ENCODE measurements around the gene GFER. TPM values are rescaled to one million over a fixed set of nuclear protein-coding genes. Genes with fewer than 3 reads are reported as not detected.
A peak's percentile ranks its signal among the peaks of the same experiment; 100 is the strongest.

GFER gene
- total RNA-seq, 1 experiment from 2014 or later = 57.3 TPM

- H3K4me1 Mint-ChIP-seq (ENCODE audit: low read depth, unreplicated experiment) = peaks cover 7% of the 10 kb centered on the region
- peaks cover 8% of the 10 kb centered on the region for H3K36me3 Mint-ChIP-seq (ENCODE audit: insufficient read depth, unreplicated experiment)
- intact Hi-C loops (cut with micrococcal nuclease; ENCODE audit: unreplicated experiment) = no loop called here
- CTCF ChIA-PET = interaction anchor here (0.7 kb wide), 1 partner anchor 25 kb away, joined by 3 read pairs; the partner anchor contains the start of gene RPS2
- H3K36me3 ChIP-seq (ENCODE audit: control insufficient read depth, insufficient read depth, low read length) = peaks cover 5% of the 10 kb centered on the region; the same call in 1 of the 2 replicates
- H3K27me3 ChIP-seq (replicated peaks; ENCODE audit: control insufficient read depth, insufficient read depth, low read length) = no peaks in the 10 kb centered on the region
- DNase-seq = peak in 1 of 2 experiments; percentile 46
- TF ChIP-seq, protein P1, sequence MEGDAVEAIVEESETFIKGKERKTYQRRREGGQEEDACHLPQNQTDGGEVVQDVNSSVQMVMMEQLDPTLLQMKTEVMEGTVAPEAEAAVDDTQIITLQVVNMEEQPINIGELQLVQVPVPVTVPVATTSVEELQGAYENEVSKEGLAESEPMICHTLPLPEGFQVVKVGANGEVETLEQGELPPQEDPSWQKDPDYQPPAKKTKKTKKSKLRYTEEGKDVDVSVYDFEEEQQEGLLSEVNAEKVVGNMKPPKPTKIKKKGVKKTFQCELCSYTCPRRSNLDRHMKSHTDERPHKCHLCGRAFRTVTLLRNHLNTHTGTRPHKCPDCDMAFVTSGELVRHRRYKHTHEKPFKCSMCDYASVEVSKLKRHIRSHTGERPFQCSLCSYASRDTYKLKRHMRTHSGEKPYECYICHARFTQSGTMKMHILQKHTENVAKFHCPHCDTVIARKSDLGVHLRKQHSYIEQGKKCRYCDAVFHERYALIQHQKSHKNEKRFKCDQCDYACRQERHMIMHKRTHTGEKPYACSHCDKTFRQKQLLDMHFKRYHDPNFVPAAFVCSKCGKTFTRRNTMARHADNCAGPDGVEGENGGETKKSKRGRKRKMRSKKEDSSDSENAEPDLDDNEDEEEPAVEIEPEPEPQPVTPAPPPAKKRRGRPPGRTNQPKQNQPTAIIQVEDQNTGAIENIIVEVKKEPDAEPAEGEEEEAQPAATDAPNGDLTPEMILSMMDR (IDR thresholded peaks at IDR 0.05; ENCODE audit: insufficient read depth in 1 of 2, low read depth in 1 of 2, low read length in 1 of 2, severe bottlenecking in 1 of 2, unreplicated experiment in 1 of 2) = no peak
- no TSS peak for BruUV-seq (replicated peaks)
- H3K9me3 ChIP-seq = no peaks in the 10 kb centered on the region
- peak within 1 kb of the TSS; percentile 54 for H3K27ac Mint-ChIP-seq (ENCODE audit: unreplicated experiment)
- POLR2A ChIA-PET = interaction anchor here (1.3 kb wide), 1 partner anchor 25 kb away, joined by 6 read pairs; the partner anchor contains the start of gene RPS2
- peaks cover 18% of the 10 kb centered on the region for H3K4me1 ChIP-seq
- no peaks in the 10 kb centered on the region for H3K9me3 Mint-ChIP-seq (ENCODE audit: unreplicated experiment)
- peak within 1 kb of the TSS; percentile 70 for H3K4me3 Mint-ChIP-seq (ENCODE audit: unreplicated experiment)
- peak within 1 kb of the TSS; percentile 51 for H3K4me3 ChIP-seq (ENCODE audit: low read depth, low read length)
- no peaks in the 10 kb centered on the region for H3K27me3 Mint-ChIP-seq (ENCODE audit: insufficient read depth, unreplicated experiment)
These were observed 5.5 kb downstream of the GFER start, which contains the start of gene SYNGR3 for GRCh38 chr16:1989209-1990100. Gene SYNGR3, plus strand, starts transcription at chr16:1989970. Its CDS starts 133 bp downstream, at chr16:1990103.

DNA sequence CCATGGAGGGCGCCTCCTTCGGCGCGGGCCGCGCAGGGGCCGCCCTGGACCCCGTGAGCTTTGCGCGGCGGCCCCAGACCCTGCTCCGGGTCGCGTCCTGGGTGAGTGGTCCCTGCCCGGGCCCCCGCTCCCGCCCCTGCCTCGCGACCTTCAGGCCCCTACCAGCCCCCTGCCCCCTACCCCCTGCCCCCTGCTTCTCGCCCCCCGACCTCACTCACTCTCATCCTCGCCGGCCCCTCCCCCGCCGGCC lies 6.0 kb downstream of the GFER start:
- H3K4me3 ChIP-seq (ENCODE audit: low read depth, low read length) = peak overlapping the region; percentile 51
- intact Hi-C loops (cut with micrococcal nuclease; ENCODE audit: unreplicated experiment) = no loop called here
- H3K4me1 ChIP-seq = peaks cover 15% of the 10 kb centered on the region
- peaks cover 5% of the 10 kb centered on the region; the same call in 1 of the 2 replicates for H3K36me3 ChIP-seq (ENCODE audit: control insufficient read depth, insufficient read depth, low read length)
- POLR2A ChIA-PET = no interaction called here
- no peaks in the 10 kb centered on the region for H3K27me3 Mint-ChIP-seq (ENCODE audit: insufficient read depth, unreplicated experiment)
- peak overlapping the region; percentile 70 for H3K4me3 Mint-ChIP-seq (ENCODE audit: unreplicated experiment)
- H3K27me3 ChIP-seq (replicated peaks; ENCODE audit: control insufficient read depth, insufficient read depth, low read length) = no peaks in the 10 kb centered on the region
- BruUV-seq (replicated peaks) = no TSS peak
- H3K4me1 Mint-ChIP-seq (ENCODE audit: low read depth, unreplicated experiment) = peaks cover 7% of the 10 kb centered on the region
- H3K27ac Mint-ChIP-seq (ENCODE audit: unreplicated experiment) = no peak overlapping the region
- TF ChIP-seq, protein P1 (IDR thresholded peaks at IDR 0.05; ENCODE audit: insufficient read depth in 1 of 2, low read depth in 1 of 2, low read length in 1 of 2, severe bottlenecking in 1 of 2, unreplicated experiment in 1 of 2) = no peak
- H3K9me3 Mint-ChIP-seq (ENCODE audit: unreplicated experiment) = no peaks in the 10 kb centered on the region
- no peaks in the 10 kb centered on the region for H3K9me3 ChIP-seq
- no peak for DNase-seq
- CTCF ChIA-PET = interaction anchor here (0.7 kb wide), 1 partner anchor 25 kb away, joined by 3 read pairs; the partner anchor contains the start of gene RPS2
- H3K36me3 Mint-ChIP-seq (ENCODE audit: insufficient read depth, unreplicated experiment) = peaks cover 2% of the 10 kb centered on the region

DNA sequence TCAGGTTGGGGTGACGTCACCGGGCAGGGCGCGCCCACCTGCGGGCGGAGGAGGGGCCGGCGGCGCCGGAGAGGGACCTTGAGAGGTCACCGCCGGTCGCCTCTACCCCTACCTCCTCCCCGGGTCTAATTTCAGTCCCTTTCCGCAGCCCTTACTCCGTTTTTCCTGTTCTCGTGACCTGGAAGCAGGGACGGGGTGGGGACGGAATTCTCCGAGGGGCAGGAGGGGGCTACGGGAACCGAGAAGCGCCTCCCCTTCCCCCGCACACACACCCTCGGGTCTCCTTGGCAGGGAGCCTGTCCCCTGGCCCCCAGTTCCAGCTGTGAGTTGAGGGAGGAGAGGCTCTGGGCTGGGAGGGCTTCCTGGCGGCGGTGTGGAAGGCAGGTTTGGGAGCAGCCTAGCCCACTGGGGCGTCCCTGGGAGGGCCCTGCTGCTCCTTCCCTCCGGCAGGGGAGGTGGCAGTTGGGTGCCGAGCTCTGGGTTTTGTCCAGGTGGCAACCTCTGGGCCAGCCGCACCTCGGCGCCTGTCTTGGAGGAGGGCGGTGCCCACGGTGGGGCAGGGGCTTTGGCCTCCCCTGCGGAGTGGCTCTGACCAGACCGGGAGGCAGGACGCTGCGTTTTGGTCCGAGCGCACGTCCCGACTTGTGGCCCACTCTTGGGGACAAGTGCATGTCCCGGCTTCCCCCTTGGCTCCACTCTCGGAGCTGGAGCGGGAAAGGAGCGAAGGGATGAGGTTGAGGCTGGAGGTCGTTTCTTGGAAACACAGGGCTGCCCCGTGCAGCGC lies 6.5 kb downstream of the GFER start:
- no TSS peak for BruUV-seq (replicated peaks)
- CTCF ChIA-PET = no interaction called here

More for the DNA sequence above, 6.5 kb downstream of the GFER start:
- Histone ChIP-seq H3K27me3 (replicated peaks; ENCODE audit: control insufficient read depth, insufficient read depth, low read length) (no peaks in the 10 kb centered on the region), H3K9me3 (no peaks in the 10 kb centered on the region), H3K36me3 (ENCODE audit: control insufficient read depth, insufficient read depth, low read length) (peaks cover 5% of the 10 kb centered on the region; the same call in 1 of the 2 replicates), H3K4me3 (ENCODE audit: low read depth, low read length) (peak overlapping the region; percentile 51), H3K4me1 (peaks cover 9% of the 10 kb centered on the region)
- H3K9me3 Mint-ChIP-seq (ENCODE audit: unreplicated experiment) = no peaks in the 10 kb centered on the region
- intact Hi-C loops (cut with micrococcal nuclease; ENCODE audit: unreplicated experiment) = no loop called here
- TF ChIP-seq, protein P1 (IDR thresholded peaks at IDR 0.05; ENCODE audit: insufficient read depth in 1 of 2, low read depth in 1 of 2, low read length in 1 of 2, severe bottlenecking in 1 of 2, unreplicated experiment in 1 of 2) = no peak
- peak overlapping the region; percentile 70 for H3K4me3 Mint-ChIP-seq (ENCODE audit: unreplicated experiment)
- no peaks in the 10 kb centered on the region for H3K27me3 Mint-ChIP-seq (ENCODE audit: insufficient read depth, unreplicated experiment)
- peak; percentile 61 to 71 for DNase-seq
- H3K4me1 Mint-ChIP-seq (ENCODE audit: low read depth, unreplicated experiment) = peaks cover 7% of the 10 kb centered on the region
- POLR2A ChIA-PET = no interaction called here
- no peak overlapping the region for H3K27ac Mint-ChIP-seq (ENCODE audit: unreplicated experiment)
- H3K36me3 Mint-ChIP-seq (ENCODE audit: insufficient read depth, unreplicated experiment) = peaks cover 4% of the 10 kb centered on the region

Data from Caco-2 (cell line).